Hepatocyte (in vitro differentiated cells): ENCODE results near the gene DES.

Experiments
- CTCF ChIP-seq: fragments of 200-600 bp; sonication (generic); IDR thresholded peaks from 2 replicates; pipeline ENCODE4 v1.5.1; 2016; ENCODE audit warnings: antibody characterized with exemption, mild to moderate bottlenecking; ENCODE audit not compliant: poor library complexity
- EZH2 ChIP-seq: fragments of 200-600 bp; sonication (generic); IDR thresholded peaks from 2 replicates; pipeline ENCODE4 v1.6.1; 2016; ENCODE audit warnings: antibody characterized with exemption, mild to moderate bottlenecking, borderline replicate concordance
- EZH2phosphoT487 ChIP-seq: fragments of 200-600 bp; sonication (generic); IDR thresholded peaks from one replicate; pipeline ENCODE4 v1.6.1; 2018; ENCODE audit warnings: antibody characterized with exemption, mild to moderate bottlenecking, low read depth, moderate library complexity; ENCODE audit not compliant: unreplicated experiment, severe bottlenecking

GRCh38 chr2:219446689-219447088, 28.5 kb downstream of the DES start:
- TF ChIP-seq EZH2, result no peak
- TF ChIP-seq CTCF, result no peak
- TF ChIP-seq EZH2phosphoT487, result no peak
